HG03457 (cell line): ENCODE measurements around the gene LRRFIP2.
"Not testable (repeated sequence)": the region's sequence is repeated elsewhere in the genome, so short reads cannot be mapped to it uniquely, and the experiment has no call there.

Source experiments
- ATAC-seq: cut with Tn5 transposase; IDR thresholded peaks from one replicate; pipeline ENCODE4 v1.9.1; 2021; ENCODE audit warnings: moderate number of reproducible peaks; ENCODE audit not compliant: unreplicated experiment

The LRRFIP2 gene

DNA sequence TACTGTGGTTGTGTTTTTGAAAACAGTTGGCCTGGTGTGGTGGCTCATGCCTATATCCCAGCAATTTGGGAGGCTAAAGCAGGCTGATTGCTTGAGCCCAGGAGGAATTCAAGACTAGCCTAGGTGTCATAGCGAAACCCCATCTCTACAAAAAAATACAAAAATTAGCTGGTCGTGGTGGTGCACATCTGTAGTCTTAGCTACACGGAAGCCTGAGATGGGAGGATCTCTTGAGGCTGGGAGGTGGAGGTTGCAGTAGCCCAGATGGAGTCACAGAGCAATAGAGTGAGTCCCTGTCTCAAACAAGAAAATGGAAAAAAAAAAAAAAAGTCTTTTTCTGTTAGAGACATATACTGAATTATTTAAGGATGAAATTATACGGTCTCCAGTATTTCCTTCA, 14.7 kb upstream of the LRRFIP2 start:
- no peak for ATAC-seq

DNA sequence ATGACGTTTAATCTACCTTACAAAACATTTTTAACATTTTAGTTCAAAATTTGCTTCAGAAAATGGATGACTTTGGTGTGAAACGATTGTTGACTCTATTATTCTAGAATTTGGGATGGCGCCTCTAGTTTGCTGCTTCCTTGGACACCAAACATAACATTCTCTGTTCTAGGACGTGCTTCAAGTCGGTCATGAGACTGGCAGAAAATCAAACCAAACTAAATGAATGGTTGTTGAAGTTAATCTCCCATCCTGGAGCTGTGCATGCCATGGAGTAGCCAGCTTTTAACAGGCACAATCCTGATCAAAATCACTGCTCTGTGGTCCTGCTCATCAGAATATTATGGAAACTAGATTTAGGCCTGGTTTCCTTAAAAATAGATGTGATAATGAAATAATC, 9.6 kb upstream of the LRRFIP2 start:
- no peak for ATAC-seq

DNA sequence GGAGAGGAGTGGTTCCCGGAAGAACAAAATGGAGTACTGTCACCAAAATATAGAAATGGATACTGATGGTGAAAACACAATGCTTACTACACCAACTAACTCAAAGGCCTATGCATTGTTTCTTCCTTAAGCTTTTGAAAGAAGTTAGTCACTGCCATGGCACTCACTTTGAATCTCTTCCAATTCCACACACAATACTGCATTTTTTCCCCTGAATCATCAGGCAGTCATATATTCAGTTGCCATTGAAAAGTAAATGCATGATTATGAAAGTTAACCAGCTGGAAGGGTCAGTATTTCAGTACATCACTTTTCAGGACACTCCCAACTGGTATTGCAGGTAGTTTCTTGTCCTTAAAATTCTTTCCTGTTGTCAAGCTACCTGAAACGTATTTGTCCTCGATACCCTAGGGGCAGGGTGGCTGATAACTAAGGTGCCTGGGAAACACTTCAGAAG, 9.0 kb upstream of the LRRFIP2 start:
- no peak for ATAC-seq

DNA sequence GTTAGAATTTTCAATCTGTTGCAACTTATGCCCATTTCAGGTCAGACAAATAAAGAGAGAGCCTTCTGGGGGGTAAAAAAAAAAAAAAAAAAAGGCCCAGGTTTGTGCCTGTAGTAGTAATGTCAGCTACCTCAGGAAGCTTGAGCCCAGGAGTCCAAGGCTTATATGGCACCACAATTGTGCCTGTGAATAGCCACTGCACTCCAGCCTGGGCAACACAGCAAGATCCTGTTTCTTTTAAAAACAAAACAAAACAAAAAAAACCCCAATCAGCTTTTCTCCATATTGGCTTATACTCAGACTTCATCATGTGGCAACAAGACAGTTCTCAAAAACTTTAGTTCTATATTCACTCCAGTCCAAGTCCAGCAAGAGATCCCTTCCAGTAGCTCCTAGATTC, 8.4 kb upstream of the LRRFIP2 start:
- ATAC-seq, result no peak

DNA sequence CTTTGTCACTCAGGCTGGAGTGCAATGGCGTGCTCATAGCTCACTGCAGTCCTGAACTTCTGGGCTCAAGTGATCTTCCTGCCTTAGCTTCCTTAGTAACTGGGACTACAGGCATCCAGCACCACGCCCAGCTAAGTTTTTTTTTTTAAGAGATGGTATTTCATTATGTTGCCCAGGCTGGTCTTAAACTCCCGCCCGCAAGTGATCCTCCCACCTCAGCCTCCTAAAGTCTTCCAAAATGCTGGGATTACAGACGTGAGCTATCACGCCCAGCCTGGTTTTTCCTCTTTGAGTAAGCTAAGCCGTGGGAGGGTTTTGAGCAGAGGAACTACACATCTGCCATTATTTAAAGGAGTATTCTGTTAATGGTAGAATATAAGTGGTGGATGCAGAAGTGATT, 7.4 kb upstream of the LRRFIP2 start:
- ATAC-seq, result no peak

DNA sequence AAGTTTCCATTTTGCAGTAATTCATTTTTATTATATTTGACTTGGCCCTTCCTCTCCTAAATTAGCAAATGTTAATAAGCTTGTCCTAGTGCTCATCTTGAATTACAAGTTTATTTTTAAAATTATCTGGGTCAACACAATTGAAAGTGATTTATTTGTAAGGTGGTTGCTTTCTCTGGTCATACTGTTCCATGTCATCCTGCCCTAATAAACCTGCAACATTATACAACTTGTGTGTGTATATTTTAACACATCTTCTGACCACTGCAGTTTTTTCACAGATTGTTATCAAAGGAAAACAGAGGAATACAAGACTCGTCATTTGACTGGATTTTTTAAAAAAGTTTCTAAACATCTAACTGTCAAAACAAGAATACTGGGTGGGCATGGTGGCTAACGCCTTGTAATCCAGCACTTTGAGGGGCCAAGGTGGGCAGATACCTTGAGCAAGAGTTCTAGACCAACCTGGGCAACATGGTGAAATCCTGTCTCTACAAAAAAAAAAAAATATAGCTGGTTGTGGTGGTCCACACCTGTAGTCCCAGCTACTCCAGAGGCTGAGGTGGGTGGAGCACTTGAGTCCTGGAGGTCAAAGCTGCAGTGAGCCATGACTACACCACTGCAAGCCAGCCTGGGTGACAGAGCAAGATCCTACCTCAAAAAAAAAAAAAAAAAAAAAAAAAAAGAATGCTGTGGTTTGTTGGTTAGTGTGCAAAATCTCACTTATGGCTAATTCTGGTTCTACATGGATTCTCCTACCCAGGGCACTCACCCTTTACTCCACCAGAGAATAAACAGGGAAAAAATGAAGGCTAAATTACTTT, 5.0 kb upstream of the LRRFIP2 start:
- ATAC-seq, result no peak

DNA sequence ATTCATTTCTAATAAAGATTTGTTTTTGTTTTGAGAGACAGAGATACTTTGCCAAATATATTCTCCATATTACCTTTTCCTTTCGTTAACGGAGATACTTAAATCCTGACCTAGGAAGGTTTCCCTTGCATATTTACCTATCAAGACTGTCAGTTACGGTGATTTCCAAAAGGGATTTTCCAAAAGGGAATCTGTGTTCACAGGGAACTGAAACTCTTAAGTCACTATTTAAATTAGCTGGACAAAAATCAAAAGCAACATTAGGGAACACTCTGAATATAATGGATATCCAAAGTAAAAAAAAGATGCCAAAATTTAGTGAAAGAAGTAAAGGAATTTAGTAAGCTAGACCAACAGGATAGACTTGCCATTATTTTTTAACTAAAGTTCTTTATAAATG, 576 bp downstream of the LRRFIP2 start:
- no peak for ATAC-seq

DNA sequence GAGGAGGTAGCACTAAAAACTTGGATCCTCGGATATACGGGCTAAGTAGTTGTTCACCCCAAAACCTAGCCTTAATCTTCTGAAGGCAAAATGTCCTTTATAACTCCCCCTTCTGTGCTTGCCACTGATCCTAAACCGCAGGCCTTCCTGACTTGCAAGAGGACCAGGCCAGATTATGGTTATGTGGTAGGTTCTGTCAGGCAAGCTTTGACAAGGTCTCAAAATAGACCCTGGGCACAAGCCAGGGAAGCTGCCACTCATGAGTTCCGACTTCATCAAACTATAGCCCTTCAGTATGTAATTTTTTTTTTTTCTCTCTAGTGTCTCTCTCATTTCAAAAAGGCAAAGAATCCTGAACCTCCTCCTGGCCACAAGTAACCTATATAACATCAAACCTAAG, 3.2 kb downstream of the LRRFIP2 start:
- no peak for ATAC-seq

DNA sequence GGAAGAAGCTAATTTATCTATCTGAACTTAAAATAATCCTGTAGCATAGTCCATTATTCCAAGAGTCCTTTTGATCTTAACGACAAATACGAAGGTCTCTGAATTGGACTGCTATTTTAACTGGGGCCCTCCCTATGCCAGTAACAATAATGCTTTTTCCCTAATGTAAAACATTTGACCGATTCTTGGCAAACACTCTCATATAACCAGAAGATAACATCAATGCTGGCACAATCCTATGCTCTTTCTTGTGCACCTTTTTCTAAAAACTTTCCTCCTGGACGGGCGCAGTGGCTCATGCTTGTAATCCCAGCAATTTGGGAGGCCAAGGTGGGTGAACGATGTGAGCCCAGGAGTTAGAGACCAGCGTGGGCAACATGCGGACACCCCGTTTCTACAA, 3.9 kb downstream of the LRRFIP2 start:
- no peak for ATAC-seq

DNA sequence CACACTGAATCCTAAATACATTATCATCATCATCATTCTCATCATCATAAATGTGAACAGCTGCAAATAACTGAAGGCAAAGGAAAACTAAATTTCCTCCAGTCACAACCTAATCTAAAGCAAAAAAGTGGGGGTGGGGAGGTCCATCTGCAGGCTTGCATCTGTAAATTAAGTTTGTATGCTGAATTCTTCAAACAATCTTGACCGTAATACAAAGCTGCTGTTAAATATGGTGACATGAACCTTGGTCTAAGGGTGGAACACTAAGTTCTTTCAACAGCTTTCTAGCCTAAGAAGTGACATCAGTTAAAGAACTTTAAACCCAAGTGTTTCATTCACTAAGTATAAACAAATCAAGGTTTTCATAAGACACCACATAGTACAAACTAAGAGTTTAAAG, 4.3 kb downstream of the LRRFIP2 start:
- ATAC-seq, result no peak

DNA sequence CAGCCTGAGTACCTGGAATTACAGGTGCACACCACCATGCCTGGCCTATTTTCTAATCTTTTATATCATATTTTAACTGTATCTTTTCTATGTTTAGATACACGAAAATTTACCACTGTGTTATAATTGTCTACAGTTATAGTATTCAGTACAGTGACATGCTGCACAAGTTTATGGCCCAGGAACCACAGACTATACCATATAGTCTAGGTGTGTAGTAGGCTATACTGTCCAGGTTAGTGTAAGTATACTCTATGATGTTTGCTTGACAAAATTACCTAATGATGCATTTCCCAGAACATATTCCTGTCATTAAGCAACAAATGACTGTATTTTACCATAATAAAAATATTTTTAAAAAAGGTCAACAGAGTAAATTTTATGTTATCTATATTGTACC, 5.5 kb downstream of the LRRFIP2 start:
- ATAC-seq, result no peak

DNA sequence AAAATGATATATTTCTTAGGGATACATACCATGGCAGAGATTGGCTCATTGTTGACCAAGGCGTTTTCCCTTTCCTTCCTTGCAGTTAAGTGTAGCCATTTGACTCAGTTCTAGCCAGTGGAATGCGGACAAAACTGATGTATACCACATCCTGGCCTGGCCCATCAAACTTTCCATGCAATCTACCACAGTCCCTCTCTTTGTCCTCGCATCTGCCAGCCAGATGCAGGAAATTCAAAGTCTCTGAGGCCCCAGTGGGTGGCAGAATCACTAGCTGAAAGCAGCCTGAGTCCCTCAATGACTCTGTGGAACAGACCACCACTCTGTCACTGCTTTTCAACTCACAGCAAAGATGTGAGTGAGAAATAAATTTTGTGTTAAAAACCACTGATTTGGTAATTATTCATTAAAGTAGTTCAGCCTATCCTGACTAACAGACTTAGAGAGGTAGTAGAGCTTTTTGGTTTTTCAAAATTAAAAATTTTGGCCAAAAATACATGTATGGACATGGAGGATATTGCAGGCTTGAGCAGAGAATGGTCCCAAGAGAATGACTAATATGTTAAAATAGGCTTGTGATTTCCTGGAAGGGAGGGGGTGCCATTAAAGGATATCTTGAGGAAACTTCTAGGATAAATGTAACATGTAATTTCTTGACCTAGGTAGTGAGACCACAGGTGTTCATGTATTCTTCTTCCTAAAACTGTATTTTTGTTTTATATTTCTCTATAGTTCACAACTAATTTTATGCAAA, 10.9 kb downstream of the LRRFIP2 start:
- peak; percentile 45 for ATAC-seq

DNA sequence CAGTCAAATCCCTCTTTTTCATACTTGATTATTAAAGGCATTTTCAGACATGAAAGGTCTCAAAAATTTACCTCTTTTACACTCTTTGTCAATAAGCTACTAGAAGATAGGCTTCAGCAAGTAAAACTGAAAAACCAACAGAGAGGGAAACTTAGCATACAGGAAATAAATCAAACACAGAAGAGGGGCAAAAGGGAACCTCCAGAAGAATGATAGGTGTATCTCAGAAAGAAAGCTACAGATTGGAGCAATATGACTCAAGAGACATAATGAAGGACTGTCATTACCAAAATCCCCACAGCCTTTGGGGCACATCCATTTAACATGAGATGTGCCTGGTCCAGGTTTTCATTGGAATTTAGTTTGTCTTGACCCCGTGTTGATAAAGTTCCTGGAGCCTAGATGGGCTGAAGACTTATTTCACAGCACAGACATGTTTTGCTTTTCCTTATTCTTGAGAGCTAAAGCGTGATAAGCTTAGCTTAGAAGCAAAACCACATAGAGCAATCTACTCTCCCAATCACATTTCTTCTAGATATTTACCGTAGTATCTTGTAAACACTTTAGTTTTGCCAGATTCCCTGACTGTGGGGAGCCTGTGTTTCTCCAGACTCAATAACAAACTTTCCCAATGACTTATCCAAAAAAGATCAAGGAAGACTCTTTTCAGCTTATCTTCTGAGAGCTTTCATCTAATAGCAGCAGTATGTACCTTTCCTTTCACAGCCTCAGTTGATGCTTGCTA, 11.7 kb downstream of the LRRFIP2 start:
- peak; percentile 71 for ATAC-seq

DNA sequence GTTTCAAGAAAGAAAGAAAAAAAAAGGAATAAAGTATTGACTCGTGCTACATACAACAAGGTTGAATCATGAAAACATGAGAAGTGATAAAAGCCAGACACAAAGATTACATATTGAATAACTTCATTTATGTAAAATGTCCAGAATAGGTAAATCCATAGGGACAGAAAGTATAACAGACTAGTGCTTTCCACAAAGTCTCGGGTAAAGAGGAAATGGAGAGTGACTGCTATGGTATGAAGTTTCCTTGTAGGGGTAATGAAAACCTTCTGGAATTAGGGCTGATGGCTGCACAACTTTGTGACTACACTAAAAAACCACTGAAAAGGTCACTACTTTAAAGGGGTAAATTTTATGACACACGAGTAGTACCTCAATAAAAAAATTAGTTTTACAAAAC, 13.0 kb downstream of the LRRFIP2 start:
- no peak for ATAC-seq

DNA sequence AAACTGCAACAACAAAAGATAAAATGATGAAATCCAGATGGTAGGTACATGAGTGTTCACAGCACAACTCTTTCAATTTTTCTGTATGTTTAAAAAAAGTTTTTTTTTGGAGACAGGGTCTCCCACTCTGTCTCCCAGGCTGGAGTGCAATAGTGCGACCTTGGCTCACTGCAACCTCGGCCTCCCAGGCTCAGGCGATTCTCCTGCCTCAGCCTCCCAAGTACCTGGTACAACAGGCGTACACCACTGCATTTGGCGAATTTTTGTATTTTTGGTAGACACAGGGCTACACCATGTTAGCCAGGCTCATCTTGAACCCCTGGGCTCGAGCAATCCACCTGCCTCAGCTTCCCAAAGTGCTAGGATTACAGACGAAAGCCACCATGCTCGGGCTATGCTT, 18.6 kb downstream of the LRRFIP2 start:
- ATAC-seq, result no peak

DNA sequence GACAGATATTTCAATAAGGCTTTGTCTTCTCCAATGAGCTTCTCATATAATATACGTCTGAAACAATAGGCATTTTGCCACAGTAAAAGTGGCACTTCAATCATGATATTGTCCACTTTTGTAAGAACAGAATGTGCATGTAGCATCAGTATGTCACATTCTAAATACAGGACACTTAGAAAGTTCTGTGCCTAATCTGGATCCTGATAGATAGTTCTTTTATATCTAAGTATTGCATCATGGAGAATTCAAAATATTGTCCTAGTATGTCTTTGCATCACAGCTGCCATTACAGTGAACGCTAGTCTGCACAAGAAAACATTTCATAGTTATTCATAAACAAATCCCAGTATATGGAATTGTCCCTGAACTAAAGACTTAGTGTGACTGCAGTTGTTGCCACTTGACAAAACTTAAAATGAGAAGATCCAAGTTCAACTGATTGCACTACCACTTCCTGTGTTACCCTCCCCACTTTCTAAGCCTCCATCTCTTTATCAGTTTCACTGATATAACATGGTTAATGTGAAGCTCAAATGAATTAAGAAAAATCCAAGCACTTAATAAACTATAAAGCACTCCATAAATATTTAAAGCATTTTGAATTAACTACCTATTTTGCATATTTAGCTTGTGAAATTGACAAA, 19.6 kb downstream of the LRRFIP2 start:
- no peak for ATAC-seq

DNA sequence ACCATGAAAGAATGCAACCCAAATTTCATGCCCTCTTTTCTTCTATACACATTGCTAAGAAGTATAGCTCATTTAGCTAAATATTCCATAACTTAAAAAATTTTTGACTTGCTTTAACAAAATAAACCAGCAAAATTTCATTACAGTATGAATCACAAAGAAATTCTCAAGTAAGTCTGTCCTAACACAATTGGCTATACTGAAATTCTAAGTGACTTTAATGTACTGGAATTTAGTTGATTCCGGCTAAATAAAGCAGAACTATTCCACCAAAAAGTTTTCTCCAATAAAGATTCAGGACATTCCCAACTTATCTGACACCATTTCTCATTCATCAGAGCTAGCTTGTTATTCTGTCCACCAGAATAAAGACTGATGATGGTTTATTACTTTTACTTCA, 23.8 kb downstream of the LRRFIP2 start:
- no peak for ATAC-seq

DNA sequence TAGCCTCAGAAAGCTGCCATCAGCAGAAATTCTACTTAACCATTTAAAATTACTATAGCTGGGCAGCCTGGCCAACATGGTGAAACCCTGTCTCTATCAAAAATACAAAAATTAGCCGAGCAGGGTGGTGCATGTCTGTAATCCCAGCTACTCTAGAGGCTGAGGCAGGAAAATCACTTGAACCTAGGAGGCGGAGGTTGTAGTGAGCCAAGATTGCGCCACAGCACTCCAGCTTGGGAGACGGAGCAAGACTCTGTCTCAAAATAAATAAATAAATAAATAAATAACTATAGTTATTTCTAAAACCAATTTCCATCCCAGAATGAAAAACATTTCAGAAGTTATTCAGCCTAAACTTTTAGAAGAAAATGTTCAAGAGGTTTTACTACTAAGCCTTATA, 25.1 kb downstream of the LRRFIP2 start:
- ATAC-seq, result no peak

DNA sequence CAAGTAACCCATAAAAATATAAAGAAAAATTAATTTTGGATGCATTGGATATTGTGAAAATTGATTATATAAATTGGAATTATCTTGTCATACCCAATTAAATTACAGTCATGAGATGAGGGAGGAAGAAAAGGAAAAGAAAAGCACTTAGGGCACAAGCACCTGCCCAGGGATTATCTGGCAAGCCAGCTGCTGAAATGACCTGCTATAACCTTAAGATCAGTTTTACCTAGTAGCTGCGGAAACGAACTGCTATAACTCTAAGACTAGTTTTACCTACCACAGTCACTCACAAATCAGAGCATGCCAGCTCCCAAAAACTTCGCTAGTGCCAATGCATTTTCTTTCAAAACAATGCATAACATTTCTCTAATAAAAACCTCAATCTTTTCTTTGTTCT, 26.2 kb downstream of the LRRFIP2 start:
- ATAC-seq, result no peak

DNA sequence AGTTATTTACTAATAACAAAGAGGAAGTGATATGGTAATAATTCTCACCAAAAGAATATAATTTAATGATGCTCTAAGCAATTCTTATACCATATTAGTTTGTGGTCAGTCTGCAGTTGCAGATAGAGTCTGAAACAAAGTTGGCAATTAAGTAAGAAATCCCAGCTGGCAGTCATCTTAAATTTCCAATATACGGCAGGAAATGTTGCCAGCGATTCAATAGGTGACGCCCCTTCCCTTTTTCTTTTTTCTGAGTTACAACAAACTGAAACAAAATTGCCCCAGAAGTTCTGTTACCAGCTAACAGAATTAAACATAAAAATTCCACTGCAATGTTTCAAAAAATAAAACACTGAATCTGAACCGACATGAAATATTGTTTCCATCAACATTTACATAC, 26.7 kb downstream of the LRRFIP2 start:
- ATAC-seq, result no peak

DNA sequence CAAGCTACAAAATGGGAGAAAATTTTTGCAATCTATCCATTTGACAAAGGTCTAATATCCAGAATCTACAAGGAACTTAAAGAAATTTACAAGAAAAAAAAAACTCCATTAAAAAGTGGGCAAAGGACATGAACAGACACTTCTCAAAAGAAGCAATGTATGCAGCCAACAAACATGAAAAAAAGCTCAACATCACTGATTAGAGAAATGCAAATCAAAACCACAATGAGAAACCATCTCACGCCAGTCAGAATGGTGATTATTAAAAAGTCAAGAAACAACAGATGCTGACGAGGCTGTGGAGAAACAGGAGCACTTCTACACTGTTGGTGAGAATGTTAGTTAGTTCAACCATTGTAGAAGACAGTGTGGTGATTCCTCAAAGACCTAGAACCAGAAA, 27.5 kb downstream of the LRRFIP2 start:
- ATAC-seq, result not testable (repeated sequence)
